Fibroblast of skin of left quadriceps (primary cell): ENCODE measurements around the gene CENPU.
"Not testable (repeated sequence)": the region's sequence is repeated elsewhere in the genome, so short reads cannot be mapped to it uniquely, and the experiment has no call there.

Experiments used
- DNase-seq, 2 experiments: peaks; one replicate each; pipeline ENCODE4 v3.0.0-alpha.2; 2013; ENCODE audit warnings: low read depth in 2 of 2

CENPU gene

DNA sequence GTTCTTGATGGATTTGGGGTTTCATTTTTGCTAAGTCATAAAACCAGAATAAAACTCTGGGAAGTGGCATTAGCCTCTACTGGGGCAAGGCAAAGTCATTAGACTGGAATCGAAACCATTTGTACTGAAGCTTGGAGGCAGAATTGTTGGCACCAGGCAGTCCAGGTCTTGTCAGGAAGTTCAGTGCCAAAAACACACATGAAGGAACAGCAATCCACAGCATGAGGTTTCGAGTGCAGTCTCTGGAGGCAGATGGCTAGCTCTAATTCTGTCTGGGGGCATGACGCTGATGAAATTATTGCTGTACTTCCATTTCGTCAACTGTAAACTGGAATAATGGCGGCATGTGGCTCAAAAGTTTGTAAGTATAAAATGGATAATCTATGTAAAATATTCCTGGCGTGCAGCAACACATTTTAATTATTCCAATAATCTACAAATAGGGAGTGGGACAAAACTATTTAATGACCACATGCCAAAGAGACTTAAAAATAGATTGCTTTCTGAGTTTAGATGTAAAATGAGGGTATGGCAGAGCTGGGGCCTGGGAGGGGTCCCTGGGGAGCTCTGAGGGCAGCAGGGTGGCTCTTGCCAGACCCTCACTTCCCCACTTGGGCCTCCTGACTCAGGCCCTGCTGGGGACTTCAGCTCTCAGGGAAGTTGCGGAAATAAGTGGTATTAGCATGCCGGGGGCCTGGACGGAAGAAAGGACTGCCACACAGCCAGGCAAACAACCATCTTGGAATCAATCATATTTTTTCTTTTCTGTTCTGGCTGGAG is 18.8 kb upstream of the CENPU start:
- DNase-seq = no peak

- no peak for DNase-seq
These were observed 17.7 kb upstream of the CENPU start for GRCh38 chr4:184751585-184751956.

- DNase-seq = no peak
These were observed 17.2 kb upstream of the CENPU start for GRCh38 chr4:184750926-184751584.

DNA sequence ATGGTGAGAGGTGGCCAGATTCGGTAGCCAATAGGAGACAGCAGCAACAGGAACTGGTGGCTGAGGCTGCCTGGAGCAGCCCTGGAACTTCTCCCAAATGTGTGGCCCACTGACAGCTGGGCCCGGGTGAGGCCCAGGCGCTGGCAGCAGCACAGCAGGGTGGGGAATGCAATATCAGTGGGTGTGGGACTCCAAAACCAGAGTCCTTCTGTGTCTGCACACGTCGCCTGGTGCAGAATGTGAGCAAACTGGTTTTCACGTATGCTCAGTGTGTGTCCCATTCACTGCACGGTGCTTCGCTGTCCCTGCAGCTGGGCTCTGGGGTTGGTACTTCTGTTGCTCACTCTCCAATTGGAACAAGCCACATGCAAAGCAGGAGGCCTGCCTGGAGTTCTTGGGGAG is 14.4 kb upstream of the CENPU start:
- no peak for DNase-seq

DNA sequence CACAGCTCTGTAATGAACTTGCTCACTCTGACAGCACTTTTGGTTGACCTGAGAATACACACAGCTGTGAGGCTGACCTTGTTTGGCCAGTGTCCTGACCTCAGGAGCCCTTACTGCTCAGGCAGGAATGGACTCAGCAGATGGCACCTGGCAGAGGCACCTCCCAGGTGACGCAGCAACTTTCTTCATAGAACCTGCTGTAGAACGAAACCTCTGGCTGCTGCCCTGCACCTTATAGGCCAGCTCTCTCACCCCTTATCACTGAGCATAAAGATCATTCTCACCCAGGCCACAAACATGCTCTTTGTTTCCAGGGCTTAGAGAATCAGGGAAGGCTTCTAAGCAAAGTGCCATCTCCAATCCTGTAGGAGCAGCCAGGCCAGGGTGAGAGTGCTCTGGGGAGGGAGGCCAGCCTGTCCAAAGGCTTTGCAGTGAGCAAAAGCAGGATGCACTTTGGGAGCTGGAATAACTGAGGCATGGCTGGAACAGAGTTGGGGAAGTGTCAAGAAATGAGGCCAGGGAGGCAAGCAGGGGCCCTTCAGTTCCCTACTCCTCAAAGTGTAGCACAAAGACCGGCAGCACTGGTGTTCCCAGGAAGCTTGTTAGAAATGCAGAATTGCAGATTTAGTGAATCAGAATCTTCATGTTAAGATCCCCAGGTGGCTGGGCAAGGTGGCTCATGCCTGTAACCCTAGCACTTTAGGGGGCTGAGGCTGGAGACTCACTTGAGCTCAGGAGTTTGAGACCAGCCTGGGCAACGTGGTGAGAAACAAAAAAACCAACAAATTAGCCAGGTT is 13.3 kb upstream of the CENPU start:
- no peak for DNase-seq

GRCh38 chr4:184745831-184746795 is 12.2 kb upstream of the CENPU start:
- peak; percentile 52 to 56 for DNase-seq

GRCh38 chr4:184744236-184744635 is 10.3 kb upstream of the CENPU start:
- no peak for DNase-seq

DNA sequence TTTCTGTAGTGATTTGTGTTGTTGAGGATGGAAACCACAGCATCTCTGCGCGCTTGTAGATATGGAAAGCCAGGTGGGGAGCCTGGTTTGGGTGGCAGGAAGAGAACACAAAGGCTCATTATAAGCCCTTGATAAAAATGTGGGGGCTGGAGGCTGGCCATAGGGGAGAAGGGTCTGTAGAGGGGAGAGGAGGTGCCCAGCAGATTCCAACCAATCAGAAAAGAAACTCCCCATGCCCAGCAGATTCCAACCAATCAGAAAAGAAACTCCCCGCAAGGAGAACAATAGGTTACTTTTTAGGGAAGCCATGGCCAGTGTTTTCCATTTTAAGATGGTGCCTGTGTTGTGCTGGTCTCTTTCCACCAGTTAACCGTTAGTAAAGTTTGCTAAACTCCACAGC is 9.8 kb upstream of the CENPU start:
- no peak for DNase-seq

- DNase-seq = not testable (repeated sequence)
These were observed 7.8 kb upstream of the CENPU start for GRCh38 chr4:184741651-184742050.

DNA sequence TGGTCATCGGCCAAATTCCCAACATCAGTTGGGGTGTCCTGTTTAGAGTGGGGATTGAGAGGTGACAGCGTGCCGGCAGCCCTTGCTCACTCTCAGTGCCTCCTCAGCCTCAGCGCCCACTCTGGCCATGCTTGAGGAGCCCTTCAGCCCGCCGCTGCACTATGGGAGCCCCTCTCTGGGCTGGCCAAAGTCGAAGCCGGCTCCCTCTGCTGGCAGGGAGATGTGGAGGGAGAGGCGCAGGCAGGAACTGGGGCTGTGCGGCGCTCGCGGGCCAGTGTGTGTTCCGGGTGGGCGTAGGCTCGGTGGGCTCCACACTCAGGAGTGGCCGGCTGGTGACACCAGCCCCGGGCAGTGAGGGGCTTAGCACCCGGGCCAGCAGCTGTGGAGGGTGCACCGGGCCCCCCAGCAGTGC is 7.1 kb upstream of the CENPU start:
- DNase-seq = no peak

- DNase-seq = not testable (repeated sequence)
These were observed 5.7 kb upstream of the CENPU start for GRCh38 chr4:184739575-184739974.

GRCh38 chr4:184734758-184735157 is 862 bp upstream of the CENPU start:
- DNase-seq = no peak

DNA sequence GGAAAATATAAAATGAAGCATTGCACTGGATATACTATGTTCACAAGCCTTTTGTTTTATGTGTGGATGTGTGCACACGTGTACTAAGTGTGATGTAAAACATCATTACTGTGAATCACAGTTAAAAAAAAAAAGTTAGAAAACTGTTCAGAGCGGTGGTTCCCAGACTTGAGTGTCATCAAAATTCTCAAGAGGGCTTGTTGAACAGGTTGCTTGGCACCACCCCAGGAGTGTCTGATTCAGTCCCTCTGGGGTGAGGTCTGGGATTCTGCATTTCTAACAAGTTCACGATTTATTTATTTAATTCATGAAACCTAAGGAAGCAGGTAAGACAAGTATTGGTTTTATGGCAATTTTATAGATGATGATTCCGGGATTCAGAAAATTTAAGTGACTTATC is 1.8 kb downstream of the CENPU start:
- DNase-seq = no peak

- DNase-seq = no peak
These were observed 2.8 kb downstream of the CENPU start for GRCh38 chr4:184731056-184731455.

GRCh38 chr4:184729946-184730345 is 4.0 kb downstream of the CENPU start:
- no peak for DNase-seq

- no peak for DNase-seq
These were observed 5.0 kb downstream of the CENPU start for GRCh38 chr4:184728858-184729257.

- DNase-seq = no peak
These were observed 6.5 kb downstream of the CENPU start for GRCh38 chr4:184727430-184727829.

DNA sequence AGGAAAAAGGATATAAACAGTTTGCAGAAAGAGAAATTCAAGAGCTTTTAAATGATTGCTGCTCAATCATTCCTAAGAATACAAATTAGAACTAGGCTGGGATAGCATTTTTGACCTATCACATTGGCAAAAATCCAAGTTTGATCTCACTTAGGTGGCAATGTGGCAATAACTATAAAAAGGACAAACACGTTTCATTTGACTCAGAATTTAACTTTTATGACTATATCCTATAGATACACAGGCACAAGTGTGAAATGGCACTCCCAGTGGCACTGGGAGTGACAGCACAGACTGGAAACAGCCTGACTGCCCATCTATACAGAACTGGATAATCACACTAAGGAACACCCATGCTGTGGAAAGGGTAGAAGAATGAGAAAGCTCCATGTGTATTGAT is 11.1 kb downstream of the CENPU start:
- DNase-seq = no peak

DNA sequence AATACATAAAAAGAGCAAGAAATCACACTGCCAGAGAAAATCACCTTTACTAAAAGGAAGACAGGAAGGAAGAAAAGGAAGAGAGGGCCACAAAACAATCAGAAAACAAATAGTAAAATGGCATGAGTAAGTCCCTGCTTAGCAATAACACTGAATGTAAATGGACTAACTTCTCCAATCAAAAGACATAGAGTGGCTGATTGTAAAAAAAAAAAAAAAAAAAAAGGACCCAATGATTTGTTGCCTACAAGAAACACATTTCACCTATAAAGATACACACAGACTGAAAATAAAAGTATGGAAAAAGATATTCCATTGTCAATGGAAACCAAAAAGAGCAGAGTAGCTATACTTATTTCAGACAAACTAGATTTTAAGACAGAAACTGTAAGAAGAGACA is 12.6 kb downstream of the CENPU start:
- no peak for DNase-seq

GRCh38 chr4:184719407-184719806 is 14.5 kb downstream of the CENPU start:
- no peak for DNase-seq

DNA sequence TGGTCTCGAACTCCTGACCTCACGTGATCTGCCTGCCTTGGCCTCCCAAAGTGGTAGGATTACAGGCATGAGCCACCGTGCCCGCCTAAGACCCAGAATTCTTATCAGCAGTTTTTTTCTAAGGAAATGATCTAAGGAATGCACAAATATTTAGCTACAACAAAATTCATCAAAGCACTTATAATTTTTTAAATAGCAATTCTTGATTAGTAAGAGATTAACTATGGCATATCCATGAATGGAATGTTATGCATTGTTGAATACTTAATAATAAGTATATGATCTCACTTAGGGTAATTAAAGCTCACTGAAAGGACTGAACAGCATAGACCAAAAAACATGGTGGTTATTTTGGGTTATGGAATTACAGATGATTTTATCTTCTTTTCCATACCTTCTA is 18.4 kb downstream of the CENPU start:
- DNase-seq = no peak

- DNase-seq = no peak
These were observed 20.0 kb downstream of the CENPU start for GRCh38 chr4:184713887-184714286.
